ENCODE measurements around the gene PIM1.

Gene PIM1

GRCh38 chr6:37138856-37139229 is 31.1 kb upstream of the PIM1 start:
- DNase-seq: no peak

DNA sequence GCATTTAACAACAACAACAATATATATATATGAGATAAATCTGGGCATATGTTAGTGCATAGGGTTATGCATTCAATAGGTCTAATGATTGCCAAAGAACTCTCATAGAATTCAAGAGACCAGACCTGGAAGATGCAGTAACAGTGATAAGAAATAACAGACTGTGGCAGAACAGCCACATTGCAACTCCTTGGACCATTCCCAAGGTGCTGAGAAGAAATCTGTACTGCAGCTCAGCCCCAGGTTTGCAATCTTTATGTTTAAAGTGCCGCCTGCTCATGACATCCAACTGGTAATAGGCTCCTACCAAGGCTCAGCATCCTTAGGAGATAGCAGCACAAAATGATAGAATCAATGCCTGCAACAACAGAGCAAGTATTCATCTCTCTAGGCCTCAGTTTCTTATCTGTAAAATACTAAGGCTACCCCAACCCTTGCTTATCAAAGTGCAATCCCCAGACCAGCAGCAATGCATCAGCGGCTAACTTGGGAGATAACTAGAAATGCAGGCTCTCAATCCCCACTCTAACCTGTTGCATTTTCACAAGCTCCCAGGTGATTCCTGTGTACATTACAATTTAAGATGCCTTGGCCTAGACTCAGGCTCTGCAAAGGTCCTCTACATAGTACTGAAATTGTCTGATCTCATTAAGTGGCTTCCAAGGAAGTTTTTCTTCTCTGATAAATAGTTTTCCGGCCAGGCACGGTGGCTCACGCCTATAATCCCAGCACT is 30.6 kb upstream of the PIM1 start:
- no peak for DNase-seq

DNA sequence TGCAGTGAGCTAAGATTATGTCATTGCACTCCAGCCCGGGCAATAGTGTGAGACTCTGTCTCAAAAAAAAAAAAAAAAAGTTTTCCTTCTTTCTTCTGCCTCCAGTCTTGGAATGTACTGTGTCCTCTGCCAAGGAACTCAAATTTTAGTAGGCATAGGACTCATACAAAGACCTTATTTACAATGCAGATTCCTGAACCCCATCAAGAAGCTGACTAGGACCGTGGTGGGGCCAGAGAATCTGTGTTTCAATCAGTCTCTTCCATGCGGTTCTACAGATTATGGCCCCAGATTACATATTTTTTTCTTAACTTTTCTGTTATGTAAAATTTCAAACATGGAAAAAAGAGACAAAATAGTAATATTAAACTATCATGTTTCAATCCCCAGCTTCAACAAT is 29.8 kb upstream of the PIM1 start:
- no peak for DNase-seq

GRCh38 chr6:37141281-37142049 is 28.5 kb upstream of the PIM1 start:
- DNase-seq: no peak

GRCh38 chr6:37142050-37142614 is 27.8 kb upstream of the PIM1 start:
- DNase-seq: no peak

DNA sequence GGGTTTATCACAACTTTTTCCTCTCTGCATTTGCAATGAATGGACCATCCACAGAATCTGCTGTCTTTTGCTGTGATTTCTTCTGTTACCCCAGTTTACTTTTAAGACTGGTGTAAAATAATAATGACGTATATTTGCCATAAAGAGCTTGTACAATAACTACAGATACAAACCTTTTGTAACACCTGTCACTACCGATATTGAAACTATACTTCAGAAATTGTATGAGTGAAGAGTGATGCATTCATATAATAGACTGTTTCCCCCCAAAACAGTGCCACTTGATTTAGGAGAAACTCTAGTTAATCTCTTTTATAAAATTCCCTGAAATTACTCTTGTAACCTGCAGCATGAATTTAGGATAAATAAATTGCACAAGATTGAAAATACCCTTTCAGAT is 26.4 kb upstream of the PIM1 start:
- no peak for DNase-seq

GRCh38 chr6:37145443-37145842 is 24.5 kb upstream of the PIM1 start:
- no peak for DNase-seq

GRCh38 chr6:37146735-37147157 is 23.2 kb upstream of the PIM1 start:
- no peak for DNase-seq

- DNase-seq: no peak
These were observed 20.2 kb upstream of the PIM1 start for GRCh38 chr6:37149745-37150144.

GRCh38 chr6:37150314-37150713 is 19.6 kb upstream of the PIM1 start:
- DNase-seq: no peak

- peak; percentile 47 to 53 for DNase-seq
These were observed 14.3 kb upstream of the PIM1 start for GRCh38 chr6:37155394-37156312.

DNA sequence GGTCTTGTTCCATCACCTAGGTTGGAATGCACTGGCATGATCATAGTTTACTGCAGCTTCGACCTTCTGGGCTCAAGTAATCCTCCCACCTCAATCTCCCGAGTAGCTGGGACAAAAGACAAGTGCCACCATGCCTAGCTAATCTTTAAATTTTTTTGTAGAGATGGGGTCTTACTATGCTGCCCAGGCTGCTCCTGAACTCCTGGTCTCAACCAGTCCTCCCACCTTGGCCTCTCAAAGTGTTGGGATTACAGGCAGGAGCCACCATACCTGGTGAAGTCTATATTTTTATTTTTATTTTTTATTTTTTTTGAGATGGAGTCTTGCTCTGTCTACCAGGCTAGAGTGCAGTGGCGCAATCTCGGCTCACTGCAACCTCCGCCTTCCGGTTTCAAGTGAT is 11.4 kb upstream of the PIM1 start:
- no peak for DNase-seq

DNA sequence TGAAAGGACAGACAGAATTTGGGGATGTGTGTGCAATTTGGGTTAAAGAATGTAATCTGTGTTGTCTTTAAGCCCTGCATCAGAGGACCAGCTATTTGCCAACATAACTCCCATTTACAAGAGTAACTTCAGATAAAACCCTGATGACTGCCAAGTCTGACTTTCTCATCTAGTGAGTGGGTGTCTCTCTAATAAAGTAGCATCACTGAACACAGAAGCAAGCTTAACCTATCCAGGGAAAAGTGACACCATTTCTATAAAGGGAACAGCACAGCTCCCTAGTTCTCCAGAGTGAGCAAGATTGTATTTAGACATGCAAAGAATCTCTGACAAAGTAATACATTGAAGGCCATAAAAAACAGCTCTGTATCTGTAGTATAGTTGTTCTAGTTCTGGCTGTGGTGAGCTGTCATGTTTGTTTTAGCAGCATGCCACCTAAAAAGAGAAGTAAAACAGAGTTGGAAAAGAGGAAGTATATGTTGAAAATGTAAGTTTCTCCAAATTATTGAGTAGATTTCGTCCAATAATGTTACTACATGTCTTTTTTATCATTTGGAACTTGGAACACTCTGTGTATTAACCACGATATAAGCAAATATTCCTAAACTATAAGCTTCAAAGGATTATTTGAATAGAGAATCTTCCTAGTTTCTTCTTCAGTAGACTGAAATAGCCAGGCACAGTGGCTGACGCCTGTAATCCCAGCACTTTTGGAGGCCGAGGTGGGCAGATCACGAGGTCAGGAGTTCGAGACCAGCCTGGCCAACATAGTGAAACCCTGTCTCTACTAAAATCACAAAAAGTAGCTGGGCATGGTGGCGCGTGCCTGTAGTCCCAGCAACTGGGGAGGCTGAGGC is 8.8 kb upstream of the PIM1 start:
- DNase-seq: no peak

DNA sequence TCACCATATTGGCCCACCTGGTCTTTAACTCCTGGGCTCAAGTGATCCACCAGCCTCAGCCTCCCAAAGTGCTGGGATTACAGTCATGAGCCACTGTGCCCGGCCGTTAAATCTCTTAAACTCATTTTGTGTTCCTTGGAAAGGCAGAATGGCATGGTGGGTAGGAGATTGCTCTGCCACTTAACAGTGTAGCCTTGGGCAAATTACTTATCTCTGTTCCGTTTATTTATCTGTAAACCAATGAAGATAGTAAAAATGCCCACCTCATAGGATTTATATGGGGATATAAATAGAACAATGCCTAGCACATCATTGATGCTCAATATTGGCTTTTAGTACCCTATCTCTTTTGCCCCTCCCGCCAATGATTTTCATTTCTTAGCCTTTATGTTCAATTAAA is 7.2 kb upstream of the PIM1 start:
- no peak for DNase-seq

DNA sequence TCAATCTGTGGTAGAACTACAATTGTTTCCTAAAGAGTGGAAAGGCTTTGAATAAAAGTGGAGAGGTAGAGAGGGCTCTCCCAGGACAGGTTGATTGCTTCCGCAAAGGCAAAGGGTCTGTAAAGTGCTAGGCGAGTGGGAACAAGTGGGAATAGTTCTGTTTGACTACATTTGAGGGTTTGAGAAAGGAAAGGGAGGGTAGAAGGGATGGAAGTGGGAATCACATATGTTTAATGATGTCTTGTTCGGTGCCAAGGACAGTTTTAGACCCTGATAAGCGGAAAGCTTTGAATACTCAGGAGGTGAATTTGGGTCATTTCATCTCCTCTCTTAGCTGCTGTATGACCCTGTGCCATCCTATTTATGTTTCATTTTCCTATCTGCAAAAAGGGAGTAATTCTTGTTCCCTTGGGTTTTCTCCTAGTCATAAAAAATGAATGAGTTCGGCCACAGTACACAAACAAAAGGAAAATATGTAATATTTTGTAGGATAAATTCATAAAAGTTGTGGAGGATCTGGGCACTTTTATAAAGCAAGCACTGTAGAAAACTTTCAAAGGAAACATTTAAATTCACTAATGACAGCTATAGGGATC is 1.7 kb upstream of the PIM1 start:
- no peak for DNase-seq

DNA sequence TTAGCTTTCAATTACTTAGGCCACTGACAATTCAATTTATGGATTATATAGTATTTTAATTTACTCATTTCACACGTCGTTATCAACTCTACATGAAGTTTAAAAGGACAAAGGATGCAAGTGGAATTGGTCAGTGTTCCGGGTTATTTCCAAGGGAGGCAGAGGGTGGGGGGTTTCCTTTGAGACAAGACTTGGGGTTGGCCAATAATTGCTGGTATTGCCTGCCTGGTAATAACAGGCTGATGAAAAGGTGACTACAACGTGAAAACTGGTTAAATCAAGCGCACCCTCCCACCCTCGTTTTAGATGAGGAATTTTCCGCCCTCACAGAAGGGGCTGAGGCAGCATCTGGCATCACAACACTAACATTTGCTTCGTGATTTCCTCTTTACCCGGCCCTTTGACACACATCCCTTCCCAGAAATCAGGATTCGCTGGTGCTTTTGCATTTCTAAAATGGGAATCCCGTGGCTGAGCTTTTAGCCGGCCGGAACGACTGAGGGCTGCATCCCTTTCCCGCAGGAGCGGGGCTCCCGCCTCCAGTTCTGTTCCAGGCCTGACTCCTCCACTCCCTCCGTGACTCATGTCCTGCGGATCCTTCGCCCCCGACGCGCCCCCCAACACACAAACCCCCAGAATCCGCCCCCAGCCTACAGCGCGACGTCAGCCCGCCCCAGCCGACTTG is 999 bp upstream of the PIM1 start:
- DNase-seq: peak; percentile 43 to 57

GRCh38 chr6:37170273-37171200 is 585 bp downstream of the PIM1 start:
- peak; percentile 36 to 37 for DNase-seq

- peak; percentile 30 to 42 for DNase-seq
These were observed 1.4 kb downstream of the PIM1 start for GRCh38 chr6:37171201-37171969.

Measured in activated CD4-positive, alpha-beta T cell treated with anti-CD3 and anti-CD28 coated beads for 4 hours (primary cell).